ENCODE measurements around the gene DDT. TPM values are rescaled to one million over a fixed set of nuclear protein-coding genes. Genes with fewer than 3 reads are reported as not detected.
A peak's percentile ranks its signal among the peaks of the same experiment; 100 is the strongest.
"Not testable (repeated sequence)": the region's sequence is repeated elsewhere in the genome, so short reads cannot be mapped to it uniquely, and the experiment has no call there.

DDT gene
- polyA plus RNA-seq, 2 of the 4 experiments (the other 2 are of a cell fraction) = 119 to 173 TPM

DNA sequence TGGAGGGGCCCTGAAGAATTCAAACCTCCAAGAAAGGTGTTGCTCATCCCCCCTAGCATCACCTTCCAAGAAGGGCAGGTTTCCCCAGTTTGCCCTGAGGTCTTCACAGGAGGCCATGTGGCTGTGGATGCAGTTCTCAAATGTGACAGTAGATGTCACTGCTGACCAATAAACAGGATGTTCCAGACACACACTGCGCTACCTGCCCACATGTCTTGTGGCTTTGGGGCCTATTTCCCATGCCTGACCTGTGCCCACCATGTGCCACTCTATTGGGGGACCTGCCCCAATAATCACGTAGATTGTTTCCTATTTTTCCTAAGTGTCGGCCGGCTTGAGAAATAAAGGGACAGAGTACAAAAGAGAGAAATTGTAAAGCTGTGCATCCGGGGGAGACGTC lies 10.2 kb upstream of the DDT start (continued):
- TF ChIP-seq PHF8 (IDR thresholded peaks at IDR 0.05; ENCODE audit: borderline replicate concordance, low read depth) (no peak), JUNB (IDR thresholded peaks at IDR 0.05) (no peak), ELK1 (IDR thresholded peaks at IDR 0.05; ENCODE audit: low read depth, low read length) (no peak), SMC3 (IDR thresholded peaks at IDR 0.05) (peak; percentile 58), POLR2AphosphoS2 (conservative IDR thresholded peaks at IDR 0.05; ENCODE audit: low read length) (no peak), CBX8 (IDR thresholded peaks at IDR 0.05) (no peak), RAD21 (conservative IDR thresholded peaks at IDR 0.05 in 1 of 2, IDR thresholded peaks at IDR 0.05 in 1 of 2) (peak; percentile 80 to 89)
- TF ChIP-seq, protein P1, sequence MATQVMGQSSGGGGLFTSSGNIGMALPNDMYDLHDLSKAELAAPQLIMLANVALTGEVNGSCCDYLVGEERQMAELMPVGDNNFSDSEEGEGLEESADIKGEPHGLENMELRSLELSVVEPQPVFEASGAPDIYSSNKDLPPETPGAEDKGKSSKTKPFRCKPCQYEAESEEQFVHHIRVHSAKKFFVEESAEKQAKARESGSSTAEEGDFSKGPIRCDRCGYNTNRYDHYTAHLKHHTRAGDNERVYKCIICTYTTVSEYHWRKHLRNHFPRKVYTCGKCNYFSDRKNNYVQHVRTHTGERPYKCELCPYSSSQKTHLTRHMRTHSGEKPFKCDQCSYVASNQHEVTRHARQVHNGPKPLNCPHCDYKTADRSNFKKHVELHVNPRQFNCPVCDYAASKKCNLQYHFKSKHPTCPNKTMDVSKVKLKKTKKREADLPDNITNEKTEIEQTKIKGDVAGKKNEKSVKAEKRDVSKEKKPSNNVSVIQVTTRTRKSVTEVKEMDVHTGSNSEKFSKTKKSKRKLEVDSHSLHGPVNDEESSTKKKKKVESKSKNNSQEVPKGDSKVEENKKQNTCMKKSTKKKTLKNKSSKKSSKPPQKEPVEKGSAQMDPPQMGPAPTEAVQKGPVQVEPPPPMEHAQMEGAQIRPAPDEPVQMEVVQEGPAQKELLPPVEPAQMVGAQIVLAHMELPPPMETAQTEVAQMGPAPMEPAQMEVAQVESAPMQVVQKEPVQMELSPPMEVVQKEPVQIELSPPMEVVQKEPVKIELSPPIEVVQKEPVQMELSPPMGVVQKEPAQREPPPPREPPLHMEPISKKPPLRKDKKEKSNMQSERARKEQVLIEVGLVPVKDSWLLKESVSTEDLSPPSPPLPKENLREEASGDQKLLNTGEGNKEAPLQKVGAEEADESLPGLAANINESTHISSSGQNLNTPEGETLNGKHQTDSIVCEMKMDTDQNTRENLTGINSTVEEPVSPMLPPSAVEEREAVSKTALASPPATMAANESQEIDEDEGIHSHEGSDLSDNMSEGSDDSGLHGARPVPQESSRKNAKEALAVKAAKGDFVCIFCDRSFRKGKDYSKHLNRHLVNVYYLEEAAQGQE (IDR thresholded peaks at IDR 0.05) = no peak

GRCh38 chr22:23980567-23980966 lies 6.3 kb upstream of the DDT start:
- FAIRE-seq; H3K4me2 ChIP-seq; H3K27ac ChIP-seq; H3K4me1 ChIP-seq; H3K4me3 ChIP-seq; POLR2A ChIA-PET; CTCF ChIA-PET; ATAC-seq; H3K9me3 ChIP-seq; DNase-seq (ENCODE audit: low read depth in 1 of 2, low spot score in 1 of 2): not testable (repeated sequence)
- WGBS (ENCODE audit: missing lambda C conversion rate) = 74% methylated on average over 4 of the region's 7 CpGs

DNA sequence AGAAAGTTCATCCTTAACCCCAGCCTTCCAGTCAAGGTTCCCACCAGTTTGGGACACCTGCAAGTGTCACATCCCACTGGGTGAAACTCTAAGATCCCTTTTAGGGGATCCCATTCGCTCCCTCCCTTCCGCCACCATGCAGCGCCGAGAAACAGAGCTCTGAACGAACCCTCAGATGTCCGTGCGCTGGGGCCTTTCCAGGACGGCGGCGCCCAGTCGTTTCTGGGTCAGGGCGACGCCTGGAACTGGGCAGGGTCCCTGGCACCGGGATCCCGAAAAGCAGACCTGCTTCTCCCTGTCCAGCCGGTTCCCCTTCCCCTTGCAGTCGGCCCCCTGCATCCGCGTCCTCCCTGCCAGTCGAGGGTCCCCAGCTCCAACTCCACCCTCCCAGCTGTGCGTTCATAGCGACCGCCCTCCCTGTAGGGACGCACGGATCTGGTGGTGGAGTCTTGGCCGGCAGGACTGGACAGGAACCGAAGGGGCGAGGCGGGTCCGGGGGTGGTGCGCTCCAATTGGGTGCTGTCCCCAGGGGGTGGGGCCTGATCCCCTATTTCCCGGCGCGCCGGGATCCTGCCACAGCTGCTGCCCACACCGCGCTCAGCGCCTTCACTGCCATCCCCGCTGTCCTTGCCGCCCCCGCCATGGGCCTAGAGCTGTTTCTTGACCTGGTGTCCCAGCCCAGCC lies 5.5 kb upstream of the DDT start, which contains the start of gene GSTT2:
TSS of gene GSTT2 (plus strand) at position 578 of the 684 bp plus-strand sequence.
- CTCF ChIA-PET; H3K4me1 ChIP-seq; POLR2A ChIA-PET; H3K4me2 ChIP-seq; H3K4me3 ChIP-seq; H3K27ac ChIP-seq; H3K9me3 ChIP-seq; DNase-seq (ENCODE audit: low read depth in 1 of 2, low spot score in 1 of 2); FAIRE-seq: not testable (repeated sequence)
- no CpG with 5 or more reads among the region's 41 CpGs for WGBS (ENCODE audit: missing lambda C conversion rate)
- ATAC-seq = peak in 1 of 2 experiments; percentile 10; a peak in 1 of 6 replicates

- no CpG with 5 or more reads among the region's 12 CpGs for WGBS (ENCODE audit: missing lambda C conversion rate)
- H3K4me3 ChIP-seq; H3K4me1 ChIP-seq; POLR2A ChIA-PET; H3K27ac ChIP-seq; ATAC-seq; CTCF ChIA-PET; FAIRE-seq; DNase-seq (ENCODE audit: low read depth in 1 of 2, low spot score in 1 of 2); H3K4me2 ChIP-seq; H3K9me3 ChIP-seq: not testable (repeated sequence)
Observed at GRCh38 chr22:23977304-23977703, 3.1 kb upstream of the DDT start.

- FAIRE-seq; H3K4me2 ChIP-seq; H3K9me3 ChIP-seq; H3K4me1 ChIP-seq; H3K4me3 ChIP-seq; H3K27ac ChIP-seq; POLR2A ChIA-PET; CTCF ChIA-PET; DNase-seq (ENCODE audit: low read depth in 1 of 2, low spot score in 1 of 2): not testable (repeated sequence)
- no CpG with 5 or more reads among the region's 27 CpGs for WGBS (ENCODE audit: missing lambda C conversion rate)
- peak; percentile 79 to 81 for ATAC-seq
Observed at GRCh38 chr22:23974836-23975352, 653 bp upstream of the DDT start.

- FAIRE-seq = peak; percentile 28
Observed at GRCh38 chr22:23971927-23972326, 2.3 kb downstream of the DDT start.

More at GRCh38 chr22:23971927-23972326, 2.3 kb downstream of the DDT start:
- H3K4me3 ChIP-seq; ATAC-seq; DNase-seq (ENCODE audit: low read depth in 1 of 2, low spot score in 1 of 2); H3K27ac ChIP-seq; H3K9me3 ChIP-seq; CTCF ChIA-PET; H3K4me1 ChIP-seq; H3K4me2 ChIP-seq; POLR2A ChIA-PET: not testable (repeated sequence)
- WGBS (ENCODE audit: missing lambda C conversion rate) = 96% methylated on average over 3 of the region's 3 CpGs

Measured in A549 (cell line).